Hematopoietic multipotent progenitor cell treated with erythropoietin and hydrocortisone succinate and interleukin-3 and kit ligand, for 6 days (in vitro differentiated cells): ENCODE data around the gene FYN.
"Not testable (repeated sequence)": the region's sequence is repeated elsewhere in the genome, so short reads cannot be mapped to it uniquely, and the experiment has no call there.

Experiments used
- DNase-seq: peaks from one replicate; pipeline ENCODE4 v3.0.0-alpha.2; 2015

FYN gene

GRCh38 chr6:111849298-111849697, 24.0 kb downstream of the FYN start:
- no peak for DNase-seq

DNA sequence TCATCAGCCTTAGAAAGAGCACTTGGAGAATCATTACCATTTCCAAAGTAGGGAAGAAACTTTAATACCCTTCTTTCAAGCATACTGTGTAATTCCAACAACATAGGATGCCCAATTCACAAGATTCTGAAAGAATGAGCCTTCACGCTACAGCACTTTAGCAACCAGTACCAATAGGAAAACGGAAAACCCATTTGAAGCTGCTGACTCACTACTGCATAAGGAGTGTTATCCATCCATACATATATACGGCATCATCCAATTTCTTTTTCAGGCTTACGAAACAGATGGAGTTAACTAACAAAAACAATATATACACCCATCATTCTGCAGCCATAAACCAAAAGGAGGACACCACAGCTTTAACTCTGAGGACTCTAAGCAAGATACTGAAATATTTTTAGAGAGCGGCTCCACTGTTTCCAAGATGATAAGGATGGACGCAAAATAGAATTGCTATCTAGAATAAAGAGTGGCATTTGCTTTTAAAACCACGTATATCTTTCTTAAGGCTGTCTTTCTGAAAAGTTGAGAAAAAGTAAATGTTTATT, 24.9 kb downstream of the FYN start:
- DNase-seq: peak; percentile 55

- peak; percentile 84 for DNase-seq
These were observed 26.5 kb downstream of the FYN start for GRCh38 chr6:111846492-111847409.

GRCh38 chr6:111846066-111846465, 27.2 kb downstream of the FYN start:
- no peak for DNase-seq

GRCh38 chr6:111845441-111845871, 27.8 kb downstream of the FYN start:
- DNase-seq: peak; percentile 57

- peak; percentile 60 for DNase-seq
These were observed 28.3 kb downstream of the FYN start for GRCh38 chr6:111844921-111845320.

- peak; percentile 33 for DNase-seq
These were observed 28.9 kb downstream of the FYN start for GRCh38 chr6:111844376-111844775.

- DNase-seq: peak; percentile 98
These were observed 29.7 kb downstream of the FYN start for GRCh38 chr6:111843347-111844147.

DNA sequence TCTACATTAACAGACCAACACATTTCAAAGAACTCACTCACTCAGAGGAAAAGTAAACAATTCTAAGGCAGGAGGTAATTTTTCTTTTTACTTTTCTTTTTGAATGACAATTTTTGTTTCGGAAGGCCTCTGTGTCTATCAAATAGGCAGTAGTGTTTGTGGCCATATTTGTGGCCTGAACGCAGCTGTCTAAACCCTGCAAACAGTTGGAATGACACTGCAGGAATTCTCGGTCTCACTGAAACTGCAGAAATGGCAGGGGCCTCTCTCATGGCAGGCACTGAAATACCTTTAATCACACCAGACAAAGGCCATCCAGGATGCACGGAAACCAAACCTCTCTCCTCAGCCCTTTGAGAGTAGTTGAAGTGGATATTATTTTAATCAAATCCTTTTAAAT, 30.4 kb downstream of the FYN start:
- peak; percentile 73 for DNase-seq

GRCh38 chr6:111842271-111842822, 30.9 kb downstream of the FYN start:
- peak; percentile 17 for DNase-seq

- DNase-seq: peak; percentile 65
These were observed 31.4 kb downstream of the FYN start for GRCh38 chr6:111841822-111842221.

DNA sequence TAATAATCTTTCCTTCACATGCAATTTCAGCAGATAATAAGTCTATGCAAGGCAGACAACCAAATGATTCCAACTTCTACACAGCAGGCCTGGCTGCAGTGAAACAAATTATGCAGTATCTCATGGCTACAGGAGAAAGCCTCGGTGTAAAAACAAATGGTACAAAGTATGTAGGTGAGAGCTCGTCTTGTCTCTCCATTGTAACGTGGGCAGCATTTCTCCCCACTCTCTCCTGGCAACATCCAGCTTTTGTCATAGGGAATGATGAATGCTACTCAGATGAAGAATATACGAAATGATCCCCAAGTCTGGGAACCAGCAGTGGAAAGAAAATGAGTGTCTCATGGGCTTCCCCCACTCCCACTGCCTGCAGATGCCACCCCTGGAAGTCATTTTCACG, 32.4 kb downstream of the FYN start:
- DNase-seq: no peak

DNA sequence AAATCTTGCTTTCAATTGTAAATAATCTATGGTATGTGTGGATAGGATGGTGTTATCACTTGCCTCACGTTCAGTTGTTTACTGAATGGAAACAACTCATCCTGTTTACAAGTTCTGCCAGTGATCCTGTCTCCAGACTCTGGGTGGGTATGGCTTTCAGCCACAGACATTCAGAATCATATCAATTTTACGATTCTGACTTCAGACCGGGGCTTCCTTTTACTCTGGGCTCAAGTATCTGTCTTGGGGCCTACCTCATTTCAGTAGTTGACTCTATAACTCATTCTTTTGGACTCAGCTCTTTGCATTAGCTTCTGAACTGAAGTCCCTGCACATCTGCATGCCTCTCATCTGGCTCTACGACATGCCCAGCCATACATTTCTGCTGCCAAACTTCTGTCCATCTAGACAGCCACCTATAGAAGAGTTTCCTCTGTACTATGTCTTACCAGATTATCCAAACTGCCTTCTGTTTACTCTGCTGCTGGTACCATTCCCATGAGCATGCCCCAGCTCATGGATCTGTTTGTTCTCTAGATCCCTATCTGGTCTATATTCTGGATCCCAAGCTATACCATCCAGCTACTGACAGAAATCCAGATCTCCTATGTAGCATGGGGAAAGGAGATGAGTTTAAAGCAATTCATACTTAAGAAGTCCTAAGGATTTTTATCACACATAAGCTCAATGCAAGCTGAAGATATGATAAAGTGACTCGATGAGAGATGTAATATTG, 34.3 kb downstream of the FYN start:
- DNase-seq: no peak

- no peak for DNase-seq
These were observed 35.4 kb downstream of the FYN start for GRCh38 chr6:111837641-111838500.

DNA sequence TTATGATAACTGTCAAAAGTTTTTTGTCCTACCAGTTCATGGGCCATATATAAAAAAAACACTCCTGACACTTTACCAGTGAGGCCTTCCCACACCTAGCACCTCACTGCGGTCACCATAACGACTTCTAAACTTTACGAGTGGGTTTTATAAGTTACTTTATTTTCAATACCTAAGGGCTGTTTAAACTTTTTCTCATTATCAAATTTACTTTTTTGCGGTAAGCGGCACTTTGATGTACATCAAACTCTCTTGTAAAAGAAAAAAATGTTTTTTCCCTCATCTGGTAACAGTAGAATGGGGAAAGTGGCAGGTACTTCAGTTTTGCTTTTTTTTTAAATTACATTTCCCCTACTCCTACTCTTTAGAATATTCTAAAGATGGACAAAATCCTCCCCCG, 36.2 kb downstream of the FYN start:
- DNase-seq: no peak

GRCh38 chr6:111835807-111836206, 37.4 kb downstream of the FYN start:
- no peak for DNase-seq

DNA sequence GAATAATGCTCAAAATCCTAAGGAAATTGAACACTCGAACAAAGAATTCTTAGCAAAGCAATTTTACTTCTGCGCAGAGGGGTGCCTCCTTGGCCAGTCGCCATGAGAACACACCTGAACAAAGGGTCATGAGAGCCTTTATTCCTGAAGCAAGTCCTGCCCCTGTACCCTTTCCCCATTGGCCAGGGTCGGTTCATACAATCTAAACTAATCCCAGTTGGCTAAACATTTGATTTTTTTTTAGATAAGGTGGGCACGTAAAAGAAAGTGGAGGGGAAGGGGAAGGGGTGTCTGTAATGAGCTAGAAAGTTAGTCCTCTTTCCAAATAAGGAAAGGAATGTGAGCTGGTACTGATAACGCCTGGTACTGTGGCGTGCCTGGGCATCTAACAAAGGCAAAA, 37.9 kb downstream of the FYN start:
- not testable (repeated sequence) for DNase-seq

DNA sequence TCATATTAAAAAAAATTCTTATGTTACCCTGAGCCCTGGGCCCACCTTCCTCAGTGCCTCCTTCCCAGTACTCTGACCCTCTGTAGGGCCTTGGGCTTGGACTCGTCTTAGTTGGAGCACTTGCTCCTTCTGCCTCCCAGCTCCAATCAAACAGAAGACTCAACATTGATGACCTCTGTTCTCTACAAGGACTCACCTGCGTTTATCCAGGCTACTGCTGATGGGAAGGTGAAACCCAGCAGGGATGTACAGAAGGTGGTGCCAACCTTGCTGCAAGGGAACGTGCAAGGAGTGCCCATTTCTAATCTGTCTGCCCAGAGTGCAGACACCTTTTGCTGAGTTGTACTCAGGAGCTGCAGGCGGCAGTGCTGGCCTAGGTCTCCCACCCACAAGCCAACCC, 38.9 kb downstream of the FYN start:
- DNase-seq: no peak

- DNase-seq: no peak
These were observed 40.3 kb downstream of the FYN start for GRCh38 chr6:111832833-111833418.

- DNase-seq: no peak
These were observed 41.8 kb downstream of the FYN start for GRCh38 chr6:111831408-111831807.

DNA sequence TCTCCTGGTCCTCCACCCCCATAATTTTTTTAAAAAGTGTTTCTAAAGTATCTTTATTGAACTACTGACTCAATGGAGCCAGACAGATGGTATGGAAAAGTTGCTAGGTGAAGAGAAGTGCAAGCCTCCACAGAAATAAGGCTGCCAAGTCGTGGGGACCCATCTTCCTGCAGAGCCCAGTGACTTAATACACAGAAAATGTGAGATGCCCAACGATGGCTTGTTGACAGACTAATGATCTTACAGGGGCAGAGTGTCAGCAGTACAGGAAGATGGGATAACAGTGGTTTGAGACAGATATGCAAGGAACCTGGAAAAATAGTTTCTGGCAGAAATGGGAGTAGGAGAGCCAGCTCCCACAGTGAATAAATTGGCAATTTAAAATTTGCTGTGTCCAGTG, 43.3 kb downstream of the FYN start:
- no peak for DNase-seq
